Heart left ventricle (tissue), 13 donors: ENCODE data around the gene MYH13.

Experiments
- CTCF ChIP-seq, 12 donors: fragments of 200-600 bp; sonication (generic) in 4 of 12; IDR thresholded peaks; one replicate each; pipeline versions ENCODE4 v1.5.0 to v1.8.0; 2018 to 2022; ENCODE audit warnings: antibody characterized with exemption in 12 of 12, mild to moderate bottlenecking in 5 of 12
- POLR2A ChIP-seq, 2 donors: fragments of 450-650 bp; IDR thresholded peaks; one replicate each; pipeline ENCODE4 v1.6.1; 2017; ENCODE audit warnings: antibody characterized with exemption in 2 of 2, mild to moderate bottlenecking in 2 of 2, moderate library complexity in 2 of 2
- donor health status: ischemic (EF 13 %, LVEDD 7.1; RV severe dilation, severe dysfunction).
- donor health status: DM: no; HTN: yes; CAD: no.
- donor health status: DM: no; HTN: no; CAD: no.
- donor health status: ischemic (EF 25% LVEDD 6.9; RV normal size, moderate dysfunction).
- donor health status: ischemic (EF 25% LVEDD 5.7; RV mildly dilated, moderate dysfunction).
- donor health status: ischemic (EF 35%, LVEDD 5.7; RV mildly dilated, moderate dysfunction).
- donor health status: nonischemic (EF 11% LVEDD 7.7; RV severe dilation, severe dysfunction).
- donor health status: DM: yes; HTN: yes; CAD: no.
- donor health status: PGD.
- donor health status: ischemic (EF 29% LVEDD 5.4; RV normal size, mild dysfunction).
- donor health status: nonischemic (EF 23%, LVEDD 6.1; RV moderate dilation, normal function).

GRCh38 chr17:10251212-10251948 is 121.4 kb downstream of the MYH13 start:
- TF ChIP-seq POLR2A (IDR thresholded peaks at IDR 0.05) (no peak), CTCF (IDR thresholded peaks at IDR 0.05) (no peak)
